ENCODE results near the gene CDIP1.
"Not testable (repeated sequence)": the region's sequence is repeated elsewhere in the genome, so short reads cannot be mapped to it uniquely, and the experiment has no call there.

Gene CDIP1

GRCh38 chr16:4538350-4539235 lies at the start of gene CDIP1:
Gene CDIP1 (minus strand): TSS chr16:4538773. CDS start chr16:4514130, 24,643 bp downstream.
- no peaks in the 10 kb centered on the region for H3K27me3 Mint-ChIP-seq

GRCh38 chr16:4586291-4586690 lies 47.7 kb upstream of the CDIP1 start:
- Mint-ChIP-seq H3K4me3 (no peak overlapping the region), H3K27ac (no peak overlapping the region), H3K9me3 (ENCODE audit: low read depth) (no peaks in the 10 kb centered on the region), H3K4me1 (ENCODE audit: low read depth) (peaks cover 4% of the 10 kb centered on the region), H3K36me3 (no peaks in the 10 kb centered on the region), H3K27me3 (peaks cover 2% of the 10 kb centered on the region)

More at GRCh38 chr16:4538350-4539235, at the start of gene CDIP1:
- Mint-ChIP-seq H3K9me3 (ENCODE audit: low read depth) (peaks cover 5% of the 10 kb centered on the region), H3K4me1 (ENCODE audit: low read depth) (peaks cover 37% of the 10 kb centered on the region), H3K27ac (peak within 1 kb of the TSS; percentile 85), H3K4me3 (peak within 1 kb of the TSS; percentile 87), H3K36me3 (peaks cover 10% of the 10 kb centered on the region)

GRCh38 chr16:4583906-4584305 lies 45.3 kb upstream of the CDIP1 start:
- Mint-ChIP-seq H3K27me3 (peaks cover 2% of the 10 kb centered on the region), H3K36me3 (no peaks in the 10 kb centered on the region), H3K4me1 (ENCODE audit: low read depth) (peaks cover 4% of the 10 kb centered on the region), H3K4me3 (no peak overlapping the region), H3K9me3 (ENCODE audit: low read depth) (no peaks in the 10 kb centered on the region), H3K27ac (no peak overlapping the region)

- Mint-ChIP-seq H3K36me3 (no peaks in the 10 kb centered on the region), H3K4me1 (ENCODE audit: low read depth) (no peaks in the 10 kb centered on the region), H3K4me3 (no peak overlapping the region), H3K9me3 (ENCODE audit: low read depth) (no peaks in the 10 kb centered on the region), H3K27me3 (no peaks in the 10 kb centered on the region), H3K27ac (no peak overlapping the region)
Observed at GRCh38 chr16:4580250-4580649, 41.7 kb upstream of the CDIP1 start.

GRCh38 chr16:4578961-4579530 lies 40.5 kb upstream of the CDIP1 start:
- H3K27me3 Mint-ChIP-seq: no peaks in the 10 kb centered on the region
- peaks cover 1% of the 10 kb centered on the region for H3K4me1 Mint-ChIP-seq (ENCODE audit: low read depth)
- H3K4me3 Mint-ChIP-seq: no peak overlapping the region
- no peaks in the 10 kb centered on the region for H3K36me3 Mint-ChIP-seq
- H3K27ac Mint-ChIP-seq: no peak overlapping the region
- H3K9me3 Mint-ChIP-seq (ENCODE audit: low read depth): no peaks in the 10 kb centered on the region

- no peaks in the 10 kb centered on the region for H3K9me3 Mint-ChIP-seq (ENCODE audit: low read depth)
- peaks cover 1% of the 10 kb centered on the region for H3K4me1 Mint-ChIP-seq (ENCODE audit: low read depth)
- no peak overlapping the region for H3K4me3 Mint-ChIP-seq
- H3K27me3 Mint-ChIP-seq: no peaks in the 10 kb centered on the region
- no peak overlapping the region for H3K27ac Mint-ChIP-seq
- H3K36me3 Mint-ChIP-seq: no peaks in the 10 kb centered on the region
Observed at GRCh38 chr16:4576008-4576407, 37.4 kb upstream of the CDIP1 start.

DNA sequence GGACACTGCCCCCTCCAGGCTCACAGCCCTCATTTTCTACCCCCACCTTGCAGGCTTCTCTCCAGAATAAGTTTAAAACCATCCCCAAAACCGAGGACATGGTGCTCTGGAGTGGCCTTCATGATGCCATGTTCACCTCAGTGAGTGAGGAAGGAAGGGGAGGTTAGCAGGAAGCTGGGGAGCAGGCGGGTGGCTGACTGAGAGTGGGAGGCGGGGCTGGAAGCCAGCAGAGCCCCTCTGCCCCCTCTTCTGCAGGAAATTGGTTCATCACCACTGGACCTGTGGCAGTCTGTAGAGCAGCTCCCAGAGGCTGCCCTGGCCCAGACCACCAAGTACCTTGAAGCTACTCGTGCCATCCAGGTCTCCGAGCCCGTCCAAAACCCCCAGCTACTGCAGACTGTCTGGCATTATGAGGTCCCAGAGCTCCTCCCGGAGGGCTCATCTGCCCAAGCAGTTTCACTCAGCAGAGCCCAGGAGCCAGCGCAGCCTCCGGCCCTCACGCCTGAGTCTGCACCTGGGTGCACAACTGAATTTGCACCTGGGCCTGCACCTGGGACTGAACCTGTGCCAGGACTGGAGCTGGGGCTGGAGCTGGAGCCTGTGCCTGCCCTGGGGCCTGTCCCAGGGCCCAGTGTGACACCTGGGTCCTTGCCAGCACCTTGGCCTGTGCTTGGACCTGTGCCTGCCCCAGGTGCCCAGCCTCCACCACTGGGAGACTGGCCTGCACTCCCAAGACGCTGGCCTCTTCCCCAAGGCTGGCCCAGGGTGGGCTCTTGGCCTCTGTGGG lies 36.5 kb upstream of the CDIP1 start:
- Mint-ChIP-seq H3K4me1 (ENCODE audit: low read depth) (peaks cover 1% of the 10 kb centered on the region), H3K27me3 (no peaks in the 10 kb centered on the region), H3K9me3 (ENCODE audit: low read depth) (no peaks in the 10 kb centered on the region), H3K4me3 (no peak overlapping the region), H3K27ac (no peak overlapping the region), H3K36me3 (no peaks in the 10 kb centered on the region)

DNA sequence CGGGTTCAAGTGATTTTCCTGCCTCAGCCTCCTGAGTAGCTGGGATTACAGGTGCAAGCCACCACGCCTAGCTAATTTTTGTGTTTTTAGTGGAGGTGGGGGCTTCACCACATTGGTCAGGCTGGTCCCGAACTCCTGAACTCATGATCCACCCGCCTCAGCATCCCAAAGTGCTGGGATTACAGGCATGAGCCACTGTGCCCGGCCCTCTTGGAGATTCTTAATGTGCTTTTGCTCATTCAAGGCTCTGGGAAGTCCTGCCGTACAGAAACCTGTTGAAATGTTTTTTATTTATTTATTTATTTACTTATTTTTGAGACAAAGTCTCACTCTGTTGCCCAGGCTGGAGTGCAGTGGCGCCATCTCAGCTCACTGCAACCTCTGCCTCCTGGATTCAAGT lies 35.4 kb upstream of the CDIP1 start:
- not testable (repeated sequence) for H3K4me3 Mint-ChIP-seq; H3K27ac Mint-ChIP-seq; H3K36me3 Mint-ChIP-seq; H3K4me1 Mint-ChIP-seq (ENCODE audit: low read depth); H3K9me3 Mint-ChIP-seq (ENCODE audit: low read depth); H3K27me3 Mint-ChIP-seq

GRCh38 chr16:4572715-4573114 lies 34.1 kb upstream of the CDIP1 start:
- Mint-ChIP-seq H3K4me3 (no peak overlapping the region), H3K27me3 (no peaks in the 10 kb centered on the region), H3K36me3 (no peaks in the 10 kb centered on the region), H3K27ac (no peak overlapping the region), H3K9me3 (ENCODE audit: low read depth) (no peaks in the 10 kb centered on the region), H3K4me1 (ENCODE audit: low read depth) (peaks cover 1% of the 10 kb centered on the region)

GRCh38 chr16:4570688-4571321 lies 32.2 kb upstream of the CDIP1 start:
- Mint-ChIP-seq H3K36me3 (no peaks in the 10 kb centered on the region), H3K9me3 (ENCODE audit: low read depth) (no peaks in the 10 kb centered on the region), H3K4me3 (no peak overlapping the region), H3K4me1 (ENCODE audit: low read depth) (peaks cover 7% of the 10 kb centered on the region), H3K27ac (no peak overlapping the region), H3K27me3 (no peaks in the 10 kb centered on the region)

GRCh38 chr16:4570086-4570485 lies 31.5 kb upstream of the CDIP1 start:
- no peak overlapping the region for H3K27ac Mint-ChIP-seq
- no peaks in the 10 kb centered on the region for H3K27me3 Mint-ChIP-seq
- no peaks in the 10 kb centered on the region for H3K9me3 Mint-ChIP-seq (ENCODE audit: low read depth)
- no peak overlapping the region for H3K4me3 Mint-ChIP-seq
- no peaks in the 10 kb centered on the region for H3K36me3 Mint-ChIP-seq
- peaks cover 7% of the 10 kb centered on the region for H3K4me1 Mint-ChIP-seq (ENCODE audit: low read depth)

- H3K4me3 Mint-ChIP-seq: no peak overlapping the region
- H3K4me1 Mint-ChIP-seq (ENCODE audit: low read depth): peaks cover 5% of the 10 kb centered on the region
- H3K36me3 Mint-ChIP-seq: no peaks in the 10 kb centered on the region
- no peak overlapping the region for H3K27ac Mint-ChIP-seq
- H3K9me3 Mint-ChIP-seq (ENCODE audit: low read depth): no peaks in the 10 kb centered on the region
- H3K27me3 Mint-ChIP-seq: no peaks in the 10 kb centered on the region
Observed at GRCh38 chr16:4566144-4566543, 27.6 kb upstream of the CDIP1 start.

- Mint-ChIP-seq H3K27ac (no peak overlapping the region), H3K4me3 (no peak overlapping the region), H3K9me3 (ENCODE audit: low read depth) (no peaks in the 10 kb centered on the region), H3K4me1 (ENCODE audit: low read depth) (peaks cover 5% of the 10 kb centered on the region), H3K27me3 (no peaks in the 10 kb centered on the region), H3K36me3 (no peaks in the 10 kb centered on the region)
Observed at GRCh38 chr16:4564661-4565267, 26.2 kb upstream of the CDIP1 start.

DNA sequence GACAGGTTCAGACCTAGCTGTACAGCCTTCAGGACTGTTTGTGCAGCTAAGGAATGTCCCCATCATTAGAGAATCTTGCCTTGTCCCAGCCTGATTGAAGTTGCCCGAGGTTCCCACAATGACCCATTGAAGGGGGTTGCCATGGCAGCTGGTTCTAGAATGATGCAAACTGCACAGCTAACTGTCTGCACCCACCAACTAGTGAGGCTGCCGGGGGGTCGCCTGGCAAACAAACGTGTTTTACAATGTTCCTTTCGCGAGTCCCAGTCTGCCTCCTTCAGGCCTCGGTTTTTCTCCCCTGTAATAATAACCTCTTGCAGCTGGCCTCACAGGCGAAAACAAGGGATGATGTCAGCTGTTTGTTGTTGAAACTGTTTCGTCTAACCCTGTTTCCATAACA lies 23.0 kb upstream of the CDIP1 start:
- Mint-ChIP-seq H3K4me3 (no peak overlapping the region), H3K4me1 (ENCODE audit: low read depth) (peaks cover 5% of the 10 kb centered on the region), H3K36me3 (no peaks in the 10 kb centered on the region), H3K27me3 (no peaks in the 10 kb centered on the region), H3K9me3 (ENCODE audit: low read depth) (no peaks in the 10 kb centered on the region), H3K27ac (no peak overlapping the region)

Data from activated naive CD8-positive, alpha-beta T cell (primary cell).